ENCODE data around the gene MSMO1. TPM values are rescaled to one million over a fixed set of nuclear protein-coding genes. Genes with fewer than 3 reads are reported as not detected.

MSMO1 gene
- total and polyA plus RNA-seq, 10 donors: 11.0 to 27.4 (median 17.7) TPM

DNA sequence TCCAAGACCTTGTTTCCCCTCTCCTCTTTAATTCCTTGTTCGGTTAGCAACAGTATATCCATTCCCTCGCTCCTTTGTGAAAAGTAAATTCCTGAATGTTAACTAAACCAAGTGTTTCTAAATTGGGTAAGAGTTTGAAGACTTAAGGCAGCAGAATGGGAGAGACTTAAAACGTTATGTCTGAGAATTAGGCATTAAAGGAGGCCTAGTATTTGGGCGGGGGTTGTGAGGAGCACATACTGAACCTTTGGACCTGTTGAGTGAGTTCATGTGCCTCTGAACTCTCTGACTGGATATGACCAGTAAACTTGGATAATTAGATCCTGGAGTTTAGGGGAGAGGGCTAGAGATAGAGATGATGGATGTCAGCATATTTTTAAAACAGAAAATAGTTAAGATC lies 1.2 kb downstream of the MSMO1 start:
- H3K27ac ChIP-seq: no peak overlapping the region
- 51 to 71% (median 59%) methylated on average over 4 of the region's 4 CpGs for whole genome bisulfite sequencing, 5 donors
- H3K27me3 ChIP-seq (replicated peaks in 1 of 7): no peaks in the 10 kb centered on the region
- peaks cover 10 to 69% (median 48%) of the 10 kb centered on the region in 6 donors for H3K4me1 ChIP-seq
- intact Hi-C loops (cut with DNase I; ENCODE audit: low total_unique reads): loop anchor here (5.0 kb wide), 1 partner anchor 121 kb away; the partner anchor contains the start of gene KLHL2
- H3K4me3 ChIP-seq: peak overlapping the region in 7 of 8 donors; percentile 81 to 98 (median 86)
- no peak for DNase-seq
- TF ChIP-seq, protein P1, sequence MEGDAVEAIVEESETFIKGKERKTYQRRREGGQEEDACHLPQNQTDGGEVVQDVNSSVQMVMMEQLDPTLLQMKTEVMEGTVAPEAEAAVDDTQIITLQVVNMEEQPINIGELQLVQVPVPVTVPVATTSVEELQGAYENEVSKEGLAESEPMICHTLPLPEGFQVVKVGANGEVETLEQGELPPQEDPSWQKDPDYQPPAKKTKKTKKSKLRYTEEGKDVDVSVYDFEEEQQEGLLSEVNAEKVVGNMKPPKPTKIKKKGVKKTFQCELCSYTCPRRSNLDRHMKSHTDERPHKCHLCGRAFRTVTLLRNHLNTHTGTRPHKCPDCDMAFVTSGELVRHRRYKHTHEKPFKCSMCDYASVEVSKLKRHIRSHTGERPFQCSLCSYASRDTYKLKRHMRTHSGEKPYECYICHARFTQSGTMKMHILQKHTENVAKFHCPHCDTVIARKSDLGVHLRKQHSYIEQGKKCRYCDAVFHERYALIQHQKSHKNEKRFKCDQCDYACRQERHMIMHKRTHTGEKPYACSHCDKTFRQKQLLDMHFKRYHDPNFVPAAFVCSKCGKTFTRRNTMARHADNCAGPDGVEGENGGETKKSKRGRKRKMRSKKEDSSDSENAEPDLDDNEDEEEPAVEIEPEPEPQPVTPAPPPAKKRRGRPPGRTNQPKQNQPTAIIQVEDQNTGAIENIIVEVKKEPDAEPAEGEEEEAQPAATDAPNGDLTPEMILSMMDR (IDR thresholded peaks at IDR 0.05 in 8 of 11, conservative IDR thresholded peaks at IDR 0.05 in 3 of 11): no peak
- no peak for TF ChIP-seq POLR2A (IDR thresholded peaks at IDR 0.05)
- TF ChIP-seq POLR2AphosphoS5 (IDR thresholded peaks at IDR 0.05): no peak
- H3K36me3 ChIP-seq: peaks cover 0 to 31% (median 3%) of the 10 kb centered on the region in 6 donors
- H3K9me3 ChIP-seq: no peaks in the 10 kb centered on the region

DNA sequence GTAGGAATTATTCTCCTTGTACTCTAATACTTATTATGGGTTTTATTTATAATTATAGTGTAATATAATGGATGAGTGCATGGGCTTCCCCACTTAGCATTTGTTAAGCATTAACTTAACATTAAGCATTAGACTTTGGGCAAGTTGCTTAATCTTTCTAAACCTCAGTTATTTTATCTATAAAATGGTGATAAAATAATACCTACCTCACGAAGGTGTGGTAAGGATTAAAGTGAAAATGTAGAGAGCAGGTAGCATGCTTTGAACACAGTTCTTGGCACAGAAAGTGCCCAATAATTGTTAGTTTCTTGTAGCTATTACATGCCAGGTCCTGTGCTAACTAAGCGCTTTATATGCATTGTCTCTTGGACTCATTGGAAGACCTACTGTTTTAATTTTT lies 2.6 kb downstream of the MSMO1 start:
- Histone ChIP-seq H3K4me1 (peaks cover 10 to 69% (median 48%) of the 10 kb centered on the region in 6 donors), H3K9me3 (no peaks in the 10 kb centered on the region), H3K27me3 (replicated peaks in 1 of 7) (no peaks in the 10 kb centered on the region), H3K36me3 (peaks cover 0 to 36% (median 12%) of the 10 kb centered on the region in 6 donors), H3K27ac (no peak overlapping the region), H3K4me3 (no peak overlapping the region)
- TF ChIP-seq, protein P1 (IDR thresholded peaks at IDR 0.05 in 8 of 11, conservative IDR thresholded peaks at IDR 0.05 in 3 of 11): no peak
- TF ChIP-seq POLR2A (IDR thresholded peaks at IDR 0.05) (no peak), POLR2AphosphoS5 (IDR thresholded peaks at IDR 0.05) (no peak)
- DNase-seq: no peak
- WGBS, 5 donors: 90 to 98% (median 96%) methylated on average over 2 of the region's 2 CpGs
- intact Hi-C loops (cut with DNase I; ENCODE audit: low total_unique reads): no loop called here

DNA sequence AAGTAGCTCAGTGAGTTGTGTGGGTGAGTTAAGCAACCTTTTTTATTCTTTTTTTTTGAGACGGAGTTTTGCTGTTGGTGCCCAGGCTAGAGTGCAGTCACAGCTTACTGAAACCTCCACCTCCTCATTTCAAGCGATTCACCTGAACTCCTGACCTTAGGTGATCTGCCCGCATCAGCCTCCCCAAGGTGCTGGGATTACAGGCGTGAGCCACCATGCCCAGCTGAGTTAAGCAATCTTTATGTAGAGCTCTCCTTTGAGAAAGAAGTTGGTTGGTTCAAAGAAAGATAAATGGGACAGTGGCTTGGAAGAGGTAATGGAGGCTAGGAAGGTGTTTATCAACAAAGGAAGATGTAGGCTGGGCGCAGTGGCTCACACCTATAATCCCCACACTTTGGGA lies 3.2 kb downstream of the MSMO1 start:
- no peaks in the 10 kb centered on the region for H3K9me3 ChIP-seq
- intact Hi-C loops (cut with DNase I; ENCODE audit: low total_unique reads): no loop called here

DNA sequence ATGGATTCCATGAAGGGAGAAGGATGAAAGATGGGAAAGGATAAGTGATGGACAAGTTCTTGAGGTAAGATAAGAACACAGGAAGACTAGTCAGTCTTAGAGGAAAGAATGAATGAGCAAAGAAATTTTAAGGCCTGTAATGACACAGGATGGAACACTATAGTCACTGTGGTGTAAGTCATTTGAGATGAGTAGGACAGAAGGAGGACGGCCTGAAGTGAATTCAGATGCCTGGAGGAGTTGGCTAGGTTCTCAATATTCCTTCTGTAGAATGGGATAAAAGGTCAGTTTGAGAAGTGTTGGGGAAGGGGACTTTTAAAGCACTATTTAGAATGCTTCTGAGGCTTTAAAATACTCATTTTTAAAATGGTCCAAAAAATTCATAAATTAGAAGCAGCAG lies 3.9 kb downstream of the MSMO1 start:
- no peak for DNase-seq
- H3K9me3 ChIP-seq: no peaks in the 10 kb centered on the region
- H3K27me3 ChIP-seq (replicated peaks in 1 of 7): no peaks in the 10 kb centered on the region
- TF ChIP-seq POLR2AphosphoS5 (IDR thresholded peaks at IDR 0.05) (no peak), POLR2A (IDR thresholded peaks at IDR 0.05) (no peak)
- TF ChIP-seq, protein P1 (IDR thresholded peaks at IDR 0.05 in 8 of 11, conservative IDR thresholded peaks at IDR 0.05 in 3 of 11): no peak
- 71 to 100% (median 86%) methylated on average over 1 of the region's 1 CpG for WGBS, 5 donors
- no peak overlapping the region for H3K4me3 ChIP-seq
- H3K4me1 ChIP-seq: peaks cover 10 to 58% (median 40%) of the 10 kb centered on the region in 6 donors
- peaks cover 0 to 46% (median 12%) of the 10 kb centered on the region in 6 donors for H3K36me3 ChIP-seq
- intact Hi-C loops (cut with DNase I; ENCODE audit: low total_unique reads): no loop called here
- H3K27ac ChIP-seq: no peak overlapping the region

More for the DNA sequence above, 3.2 kb downstream of the MSMO1 start:
- Histone ChIP-seq H3K4me1 (peaks cover 10 to 65% (median 46%) of the 10 kb centered on the region in 6 donors), H3K27ac (no peak overlapping the region), H3K36me3 (peaks cover 0 to 42% (median 12%) of the 10 kb centered on the region in 6 donors), H3K27me3 (replicated peaks in 1 of 7) (no peaks in the 10 kb centered on the region), H3K4me3 (no peak overlapping the region)
- no peak for TF ChIP-seq POLR2A (IDR thresholded peaks at IDR 0.05)
- no peak for TF ChIP-seq POLR2AphosphoS5 (IDR thresholded peaks at IDR 0.05)
- TF ChIP-seq, protein P1 (IDR thresholded peaks at IDR 0.05 in 8 of 11, conservative IDR thresholded peaks at IDR 0.05 in 3 of 11): no peak
- no peak for DNase-seq
- 83 to 91% (median 88%) methylated on average over 5 of the region's 5 CpGs for WGBS, 5 donors

Measured in spleen (tissue), 11 donors.